RKO (cell line): ENCODE results near the gene CCR9.
"Not testable (repeated sequence)": the region's sequence is repeated elsewhere in the genome, so short reads cannot be mapped to it uniquely, and the experiment has no call there.

ENCODE experiments used
- DNase-seq: peaks from one replicate; pipeline ENCODE4 v3.0.0-alpha.2; 2016; ENCODE audit warnings: low spot score

CCR9 gene

GRCh38 chr3:45885979-45886705 is at the start of gene CCR9:
CCR9 (plus strand) TSS chr3:45886543; CDS start chr3:45894934, 8,391 bp downstream.
- no peak for DNase-seq

GRCh38 chr3:45838466-45838865 is 47.9 kb upstream of the CCR9 start:
- no peak for DNase-seq

GRCh38 chr3:45841420-45841756 is 45.0 kb upstream of the CCR9 start:
- DNase-seq = peak; percentile 47

- DNase-seq = peak; percentile 98
These were observed 44.4 kb upstream of the CCR9 start, which contains the start of gene LZTFL1 for GRCh38 chr3:45841757-45842491. LZTFL1 (minus strand) TSS chr3:45842119; CDS start chr3:45841991, 128 bp downstream.

DNA sequence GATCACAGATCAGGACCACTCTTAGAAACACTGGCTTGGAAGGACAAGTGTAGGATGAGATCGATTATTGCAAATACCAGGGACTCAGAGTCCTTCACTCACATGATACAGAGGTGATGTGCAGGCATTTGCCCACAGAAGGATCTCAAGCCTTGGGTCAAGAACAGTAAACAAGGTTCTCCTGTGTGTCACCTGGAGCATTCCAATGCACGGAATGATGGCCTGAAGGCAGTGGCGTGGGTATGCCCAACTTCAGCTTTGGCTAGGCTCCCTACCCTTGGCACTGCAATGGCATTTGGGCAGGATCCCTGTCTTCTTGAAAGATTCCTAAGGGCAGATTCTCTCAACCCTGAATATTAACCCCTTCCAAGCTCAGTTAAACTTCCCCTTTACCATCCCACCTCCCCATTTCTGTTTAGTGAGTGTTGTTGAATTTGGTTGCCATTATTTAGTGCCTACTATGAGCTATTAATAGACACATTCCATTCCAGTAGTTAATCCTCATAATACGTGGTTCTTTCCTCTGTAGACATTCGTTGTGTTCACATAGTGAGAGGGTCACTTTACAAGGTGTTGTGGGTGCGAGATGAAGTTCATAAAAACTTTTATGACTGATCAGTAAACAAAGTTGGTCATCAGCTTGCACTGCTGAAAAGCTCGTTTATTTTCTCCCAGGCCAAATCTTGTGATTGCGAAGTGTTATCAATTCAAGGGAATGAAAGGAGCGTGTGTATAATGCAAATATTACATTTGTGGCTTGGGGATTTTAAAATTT is 43.3 kb upstream of the CCR9 start:
- DNase-seq = no peak

DNA sequence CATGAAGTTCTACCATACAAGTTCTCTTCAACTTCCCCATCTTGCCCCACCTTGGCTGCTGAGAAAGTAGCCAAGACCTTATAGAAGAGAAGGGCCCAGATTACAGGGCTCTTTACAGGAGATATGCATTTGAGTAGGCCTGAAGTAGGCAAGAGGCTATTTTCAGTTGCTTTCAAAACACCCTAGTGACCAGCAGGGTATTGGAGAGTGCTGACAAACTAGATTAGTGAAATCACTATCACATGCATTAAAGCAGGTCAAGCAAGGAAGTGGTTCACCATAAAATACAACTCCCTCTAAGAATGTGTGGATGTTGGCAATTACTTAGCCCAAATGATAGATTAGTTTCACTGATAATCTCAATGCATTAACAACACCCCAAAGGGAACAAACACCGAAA is 41.7 kb upstream of the CCR9 start:
- DNase-seq = no peak

- DNase-seq = no peak
These were observed 38.0 kb upstream of the CCR9 start for GRCh38 chr3:45848392-45848791.

- no peak for DNase-seq
These were observed 33.5 kb upstream of the CCR9 start for GRCh38 chr3:45852828-45853227.

GRCh38 chr3:45856323-45856722 is 30.0 kb upstream of the CCR9 start:
- DNase-seq = not testable (repeated sequence)

GRCh38 chr3:45857024-45857423 is 29.3 kb upstream of the CCR9 start:
- DNase-seq = not testable (repeated sequence)

DNA sequence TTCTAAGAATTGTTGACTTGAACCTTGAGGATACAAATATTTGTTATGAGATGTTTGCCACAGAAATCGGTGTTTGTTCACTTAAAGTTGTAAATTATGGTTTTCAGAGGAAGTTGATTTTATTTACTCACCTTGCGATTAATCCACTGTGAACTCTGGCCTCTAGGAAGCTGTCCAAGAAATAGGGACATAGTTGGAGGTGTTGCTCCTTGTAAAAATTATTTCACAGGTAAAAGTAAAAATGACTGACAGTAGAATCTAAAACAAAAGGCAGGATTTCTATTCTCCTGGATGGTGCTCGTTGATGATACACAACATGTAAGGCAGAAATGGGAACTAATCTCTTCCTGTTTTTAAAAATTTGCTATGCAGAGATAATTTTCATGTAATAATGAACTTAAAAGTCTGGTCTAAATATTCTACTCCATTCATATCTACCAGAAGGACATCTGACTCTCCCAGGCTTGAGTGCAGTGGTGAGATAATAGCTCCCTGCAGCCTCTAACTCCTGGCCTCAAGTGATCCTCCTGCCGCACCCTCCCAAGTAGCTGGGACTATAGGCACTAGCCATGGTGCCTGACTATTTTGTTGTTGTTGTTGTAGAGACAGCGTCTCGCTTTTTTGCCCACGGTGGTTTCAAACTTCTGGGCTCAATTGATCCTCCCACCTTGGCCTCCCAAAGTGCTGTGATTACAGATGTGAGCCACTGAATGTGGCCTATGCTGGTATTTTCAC is 27.4 kb upstream of the CCR9 start:
- DNase-seq = no peak

GRCh38 chr3:45860481-45860880 is 25.9 kb upstream of the CCR9 start:
- no peak for DNase-seq

- DNase-seq = no peak
These were observed 25.2 kb upstream of the CCR9 start for GRCh38 chr3:45861043-45861719.

GRCh38 chr3:45864760-45865519 is 21.4 kb upstream of the CCR9 start:
- no peak for DNase-seq

DNA sequence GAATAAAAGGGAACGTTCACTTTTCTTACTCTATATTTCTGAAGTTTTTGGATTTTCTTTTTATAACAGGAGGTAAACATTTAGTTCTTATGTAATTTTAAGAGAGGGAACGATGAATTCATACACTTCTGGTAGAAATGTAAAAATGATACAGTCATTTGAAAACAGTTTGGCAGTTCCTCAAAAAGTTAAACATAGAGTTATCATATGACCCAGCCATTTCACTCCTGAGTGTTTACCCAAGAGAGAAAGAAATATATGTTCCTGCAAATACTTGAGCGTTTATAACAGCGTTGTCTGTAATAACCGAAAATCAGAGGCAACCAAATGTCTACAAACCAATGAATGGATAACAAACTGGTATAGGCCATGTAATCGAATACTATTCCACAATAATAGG is 20.8 kb upstream of the CCR9 start:
- no peak for DNase-seq

GRCh38 chr3:45868213-45868612 is 18.1 kb upstream of the CCR9 start:
- no peak for DNase-seq

- no peak for DNase-seq
These were observed 17.7 kb upstream of the CCR9 start for GRCh38 chr3:45868650-45869049.

DNA sequence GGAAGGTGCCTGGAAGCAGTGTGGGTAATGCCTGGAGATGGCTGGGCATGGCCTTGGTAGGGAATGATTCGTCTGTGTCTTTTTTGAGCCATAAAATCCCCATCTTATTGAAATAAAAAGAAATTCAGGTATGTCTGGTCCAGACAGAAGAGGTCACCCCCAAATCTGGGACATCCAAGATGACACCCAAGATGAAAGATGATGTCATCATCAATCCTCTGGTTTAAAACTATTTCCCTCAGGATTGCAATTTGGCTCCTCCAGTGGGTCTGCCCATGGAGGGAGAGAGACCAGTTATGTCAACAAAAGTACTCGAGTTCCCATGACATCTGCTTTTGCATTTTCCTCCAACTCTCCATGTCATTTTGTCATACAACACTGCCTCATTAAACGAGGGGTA is 16.7 kb upstream of the CCR9 start:
- DNase-seq = no peak

DNA sequence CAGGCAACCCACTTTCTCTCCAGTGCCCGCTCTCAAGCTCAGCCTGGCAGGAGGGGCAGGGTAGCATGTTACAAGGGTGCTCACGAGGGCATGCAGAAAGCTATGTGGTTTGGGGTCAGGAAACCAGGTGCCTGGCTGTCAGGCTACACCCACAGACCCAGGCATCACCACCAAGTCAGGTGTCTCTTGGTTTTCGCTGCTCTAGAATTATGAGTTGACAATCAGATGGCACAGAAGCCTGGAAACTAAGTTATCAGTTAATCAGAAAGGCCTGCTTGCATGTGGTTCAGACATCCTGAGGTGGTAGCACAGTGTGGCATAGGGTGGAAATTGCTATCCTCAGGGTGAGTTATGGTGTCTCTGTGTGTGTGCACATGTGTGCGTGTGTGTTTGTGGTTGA is 16.2 kb upstream of the CCR9 start:
- DNase-seq = no peak

- no peak for DNase-seq
These were observed 14.6 kb upstream of the CCR9 start for GRCh38 chr3:45871780-45872179.

- no peak for DNase-seq
These were observed 13.8 kb upstream of the CCR9 start for GRCh38 chr3:45872569-45872968.
